ENCODE results near the gene RAC3. TPM values are rescaled to one million over a fixed set of nuclear protein-coding genes. Genes with fewer than 3 reads are reported as not detected.

RAC3 gene
- total RNA-seq, 4 donors from 2014 or later: 5.2 to 28.3 (median 14.6) TPM

Other genes with a start within 250 kb of the RAC3 start
- gene GCGR, start 227.5 kb upstream of the RAC3 start, total RNA-seq: under 1 TPM in 1 of 4 donors, not detected in 3; 0.38 TPM
- gene MCRIP1, start 198.4 kb upstream of the RAC3 start, total RNA-seq: 10 to 100 TPM; 26.6 to 78.7 (median 54.8) TPM
- not detected for gene PPP1R27, start 196.6 kb upstream of the RAC3 start, total RNA-seq
- 100 to 1,000 TPM; 289 to 508 (median 447) TPM for gene P4HB, start 171.1 kb upstream of the RAC3 start, total RNA-seq
- 100 to 1,000 TPM; 116 to 235 (median 167) TPM for gene ARHGDIA, start 160.3 kb upstream of the RAC3 start, total RNA-seq
- 10 to 100 TPM; 25.4 to 38.8 (median 32.4) TPM for gene ALYREF, start 140.1 kb upstream of the RAC3 start, total RNA-seq
- gene ANAPC11, start 140.0 kb upstream of the RAC3 start, total RNA-seq: 100 to 1,000 TPM in 3 of 4 donors, 10 to 100 TPM in 1; 88.4 to 132 (median 120) TPM
- gene NPB, start 129.4 kb upstream of the RAC3 start, total RNA-seq: under 1 TPM in 2 of 4 donors, not detected in 2; 0.17 to 0.22 TPM
- gene PCYT2, start 120.3 kb upstream of the RAC3 start, total RNA-seq: 100 to 1,000 TPM in 1 of 4 donors, 10 to 100 TPM in 3; 23.8 to 130 (median 39.7) TPM
- gene SIRT7, start 113.5 kb upstream of the RAC3 start, total RNA-seq: 10 to 100 TPM in 3 of 4 donors, 1 to 10 TPM in 1; 7.5 to 22.0 (median 15.5) TPM
- gene MAFG, start 103.9 kb upstream of the RAC3 start, total RNA-seq: 10 to 100 TPM in 3 of 4 donors, 1 to 10 TPM in 1; 9.8 to 20.0 (median 15.0) TPM
- gene PYCR1, start 94.4 kb upstream of the RAC3 start, total RNA-seq: 1 to 10 TPM in 2 of 4 donors, under 1 TPM in 2; 0.34 to 3.1 (median 1.5) TPM
- not detected for gene MYADML2, start 84.4 kb upstream of the RAC3 start, total RNA-seq
- gene NOTUM, start 70.5 kb upstream of the RAC3 start, total RNA-seq: not detected
- 10 to 100 TPM in 3 of 4 donors, 1 to 10 TPM in 1; 8.2 to 30.1 (median 18.1) TPM for gene ASPSCR1, start 54.0 kb upstream of the RAC3 start, total RNA-seq
- gene CENPX, start 8.8 kb upstream of the RAC3 start, total RNA-seq: 10 to 100 TPM; 46.0 to 74.0 (median 57.5) TPM
- 10 to 100 TPM in 2 of 4 donors, 1 to 10 TPM in 2; 1.8 to 11.7 (median 7.8) TPM for gene LRRC45, start 8.4 kb upstream of the RAC3 start, total RNA-seq
- gene DCXR, start 6.0 kb downstream of the RAC3 start, total RNA-seq: 100 to 1,000 TPM; 157 to 383 (median 255) TPM
- 10 to 100 TPM; 22.5 to 66.9 (median 49.0) TPM for gene RFNG, start 20.1 kb downstream of the RAC3 start, total RNA-seq
- 100 to 1,000 TPM in 1 of 4 donors, 10 to 100 TPM in 3; 42.7 to 125 (median 71.7) TPM for gene GPS1, start 20.2 kb downstream of the RAC3 start, total RNA-seq
- 100 to 1,000 TPM in 1 of 4 donors, 10 to 100 TPM in 3; 45.0 to 147 (median 52.3) TPM for gene DUS1L, start 34.1 kb downstream of the RAC3 start, total RNA-seq
- gene FASN, start 66.6 kb downstream of the RAC3 start, total RNA-seq: 1,000 to 10,000 TPM in 1 of 4 donors, 100 to 1,000 TPM in 3; 148 to 4,879 (median 378) TPM
- 10 to 100 TPM in 3 of 4 donors, 1 to 10 TPM in 1; 8.8 to 31.5 (median 17.1) TPM for gene CCDC57, start 181.2 kb downstream of the RAC3 start, total RNA-seq
- gene SLC16A3, start 197.4 kb downstream of the RAC3 start, total RNA-seq: 10 to 100 TPM in 3 of 4 donors, 1 to 10 TPM in 1; 2.8 to 64.8 (median 19.2) TPM
- gene CSNK1D, start 242.0 kb downstream of the RAC3 start, total RNA-seq: 100 to 1,000 TPM in 1 of 4 donors, 10 to 100 TPM in 3; 55.1 to 139 (median 64.5) TPM

Data from subcutaneous adipose tissue (tissue), 4 donors.